GM23248 (cell line): Measurements from ENCODE around the gene SMAD5.

ENCODE experiments used
- EZH2 ChIP-seq: fragments of 200-600 bp; sonication (generic); IDR thresholded peaks from 2 replicates; pipeline ENCODE4 v1.6.1; 2018; ENCODE audit warnings: antibody characterized with exemption, mild to moderate bottlenecking; ENCODE audit not compliant: insufficient read depth, poor library complexity, severe bottlenecking
- EZH2phosphoT487 ChIP-seq: fragments of 200-600 bp; sonication (generic); IDR thresholded peaks from 2 replicates; pipeline ENCODE4 v1.6.1; 2018; ENCODE audit warnings: antibody characterized with exemption, moderate library complexity, mild to moderate bottlenecking, low read depth; ENCODE audit not compliant: insufficient read depth

- TF ChIP-seq EZH2 (no peak), EZH2phosphoT487 (no peak)
These were observed 31.6 kb downstream of the SMAD5 start for GRCh38 chr5:136164226-136164625.
